ENCODE data around the gene KIAA0232.

KIAA0232 gene

GRCh38 chr4:6913350-6913905 is 130.9 kb downstream of the KIAA0232 start:
- Mint-ChIP-seq H3K9me3 (no peaks in the 10 kb centered on the region), H3K4me1 (peaks cover 57 to 86% of the 10 kb centered on the region in 2 donors), H3K27me3 (no peaks in the 10 kb centered on the region), H3K36me3 (peaks cover 7 to 12% of the 10 kb centered on the region in 2 donors), H3K27ac (no peak overlapping the region), H3K4me3 (no peak overlapping the region)
- ATAC-seq (replicated peaks) (no peak), DNase-seq (no peak)

GRCh38 chr4:6914448-6914847 is 131.9 kb downstream of the KIAA0232 start:
- ATAC-seq (replicated peaks) = no peak
- H3K4me1 Mint-ChIP-seq = peaks cover 53 to 85% of the 10 kb centered on the region in 2 donors

GRCh38 chr4:6915041-6916005 is 132.8 kb downstream of the KIAA0232 start:
- Mint-ChIP-seq H3K4me3 (no peak overlapping the region), H3K27me3 (no peaks in the 10 kb centered on the region), H3K27ac (no peak overlapping the region), H3K36me3 (peaks cover 8 to 14% of the 10 kb centered on the region in 2 donors), H3K4me1 (peaks cover 56 to 88% of the 10 kb centered on the region in 2 donors), H3K9me3 (no peaks in the 10 kb centered on the region)
- no peak for ATAC-seq (replicated peaks)
- DNase-seq = no peak

More at GRCh38 chr4:6914448-6914847, 131.9 kb downstream of the KIAA0232 start:
- no peaks in the 10 kb centered on the region for H3K27me3 Mint-ChIP-seq
- H3K27ac Mint-ChIP-seq = no peak overlapping the region
- no peaks in the 10 kb centered on the region for H3K9me3 Mint-ChIP-seq
- no peak for DNase-seq
- H3K4me3 Mint-ChIP-seq = no peak overlapping the region
- H3K36me3 Mint-ChIP-seq = peaks cover 10 to 12% of the 10 kb centered on the region in 2 donors

- Mint-ChIP-seq H3K4me3 (no peak overlapping the region), H3K36me3 (peaks cover 6 to 14% of the 10 kb centered on the region in 2 donors), H3K27ac (peak overlapping the region; percentile 88), H3K4me1 (peaks cover 51 to 85% of the 10 kb centered on the region in 2 donors), H3K27me3 (no peaks in the 10 kb centered on the region), H3K9me3 (no peaks in the 10 kb centered on the region)
- no peak for DNase-seq
- ATAC-seq (replicated peaks) = no peak
Observed at GRCh38 chr4:6916069-6916586, 133.6 kb downstream of the KIAA0232 start.

- Mint-ChIP-seq H3K4me1 (peaks cover 48 to 81% of the 10 kb centered on the region in 2 donors), H3K27me3 (no peaks in the 10 kb centered on the region), H3K36me3 (peaks cover 7 to 15% of the 10 kb centered on the region in 2 donors), H3K4me3 (peak overlapping the region; percentile 50 to 76), H3K9me3 (no peaks in the 10 kb centered on the region), H3K27ac (peak overlapping the region; percentile 88)
- peak; percentile 64 to 74 for ATAC-seq (replicated peaks)
- no peak for DNase-seq
Observed at GRCh38 chr4:6916587-6917460, 134.3 kb downstream of the KIAA0232 start.

GRCh38 chr4:6917461-6918271 is 135.1 kb downstream of the KIAA0232 start:
- no peaks in the 10 kb centered on the region for H3K9me3 Mint-ChIP-seq
- H3K27ac Mint-ChIP-seq = peak overlapping the region; percentile 88
- ATAC-seq (replicated peaks) (peak; percentile 89 to 91), DNase-seq (peak; percentile 39)
- peaks cover 44 to 81% of the 10 kb centered on the region in 2 donors for H3K4me1 Mint-ChIP-seq
- H3K4me3 Mint-ChIP-seq = peak overlapping the region; percentile 50 to 76
- no peaks in the 10 kb centered on the region for H3K27me3 Mint-ChIP-seq
- H3K36me3 Mint-ChIP-seq = peaks cover 10 to 22% of the 10 kb centered on the region in 2 donors

GRCh38 chr4:6918338-6918737 is 135.8 kb downstream of the KIAA0232 start:
- Mint-ChIP-seq H3K27me3 (no peaks in the 10 kb centered on the region), H3K4me1 (peaks cover 42 to 78% of the 10 kb centered on the region in 2 donors), H3K4me3 (peak overlapping the region in 1 of 2 donors; percentile 76), H3K36me3 (peaks cover 11 to 26% of the 10 kb centered on the region in 2 donors), H3K27ac (peak overlapping the region; percentile 59), H3K9me3 (no peaks in the 10 kb centered on the region)
- ATAC-seq (replicated peaks) = no peak
- no peak for DNase-seq

- H3K27ac Mint-ChIP-seq = no peak overlapping the region
- H3K36me3 Mint-ChIP-seq = peaks cover 27 to 43% of the 10 kb centered on the region in 2 donors
- H3K4me3 Mint-ChIP-seq = no peak overlapping the region
- H3K4me1 Mint-ChIP-seq = peaks cover 44 to 77% of the 10 kb centered on the region in 2 donors
- no peaks in the 10 kb centered on the region for H3K9me3 Mint-ChIP-seq
- DNase-seq (no peak), ATAC-seq (replicated peaks) (no peak)
- no peaks in the 10 kb centered on the region for H3K27me3 Mint-ChIP-seq
Observed at GRCh38 chr4:6920171-6920570, 137.6 kb downstream of the KIAA0232 start.

- Mint-ChIP-seq H3K4me1 (peaks cover 37 to 74% of the 10 kb centered on the region in 2 donors), H3K36me3 (peaks cover 47 to 59% of the 10 kb centered on the region in 2 donors), H3K27me3 (no peaks in the 10 kb centered on the region), H3K9me3 (no peaks in the 10 kb centered on the region), H3K4me3 (no peak overlapping the region), H3K27ac (no peak overlapping the region)
- no peak for ATAC-seq (replicated peaks)
- no peak for DNase-seq
Observed at GRCh38 chr4:6923507-6923906, 141.0 kb downstream of the KIAA0232 start.

GRCh38 chr4:6924361-6924779 is 141.8 kb downstream of the KIAA0232 start:
- Mint-ChIP-seq H3K27me3 (no peaks in the 10 kb centered on the region), H3K4me1 (peaks cover 41 to 76% of the 10 kb centered on the region in 2 donors), H3K27ac (no peak overlapping the region), H3K9me3 (no peaks in the 10 kb centered on the region), H3K36me3 (peaks cover 50 to 64% of the 10 kb centered on the region in 2 donors), H3K4me3 (no peak overlapping the region)
- DNase-seq (no peak), ATAC-seq (replicated peaks) (no peak)

- H3K9me3 Mint-ChIP-seq = no peaks in the 10 kb centered on the region
- peaks cover 53 to 66% of the 10 kb centered on the region in 2 donors for H3K36me3 Mint-ChIP-seq
Observed at GRCh38 chr4:6925357-6925836, 142.9 kb downstream of the KIAA0232 start.

GRCh38 chr4:6926081-6926480 is 143.6 kb downstream of the KIAA0232 start:
- no peaks in the 10 kb centered on the region for H3K27me3 Mint-ChIP-seq
- H3K9me3 Mint-ChIP-seq = no peaks in the 10 kb centered on the region
- H3K27ac Mint-ChIP-seq = no peak overlapping the region

More at GRCh38 chr4:6925357-6925836, 142.9 kb downstream of the KIAA0232 start:
- no peaks in the 10 kb centered on the region for H3K27me3 Mint-ChIP-seq
- H3K4me3 Mint-ChIP-seq = no peak overlapping the region
- ATAC-seq (replicated peaks) (peak; percentile 47 to 60), DNase-seq (no peak)
- H3K4me1 Mint-ChIP-seq = peaks cover 42 to 81% of the 10 kb centered on the region in 2 donors
- peak overlapping the region; percentile 56 for H3K27ac Mint-ChIP-seq

More at GRCh38 chr4:6926081-6926480, 143.6 kb downstream of the KIAA0232 start:
- DNase-seq (no peak), ATAC-seq (replicated peaks) (no peak)
- H3K4me1 Mint-ChIP-seq = peaks cover 40 to 77% of the 10 kb centered on the region in 2 donors
- H3K36me3 Mint-ChIP-seq = peaks cover 53 to 66% of the 10 kb centered on the region in 2 donors
- no peak overlapping the region for H3K4me3 Mint-ChIP-seq

Data from stimulated activated naive B cell treated with anti-CD40 and anti-IgM and Interleukin-4, amounts not matched to agents 10 μg/mL and 1 μg/mL and 100 μg/mL, for 72 hours (primary cell).